Body of pancreas (tissue), 4 donors: ENCODE results near the gene RAB44.

ENCODE experiments used
- POLR2A ChIP-seq, 3 donors: fragments of 450-650 bp; IDR thresholded peaks; one replicate each; pipeline ENCODE4 v1.6.1; 2016; ENCODE audit warnings: antibody characterized with exemption in 3 of 3, mild to moderate bottlenecking in 2 of 3
- TF ChIP-seq, protein P1 (sequence below), 7 experiments: fragments of 450-650 bp in 4 of 7; fragments of 200-600 bp in 3 of 7; sonication (generic) in 3 of 7; IDR thresholded peaks; one replicate each; pipeline ENCODE4 v1.5.1; 2016 to 2019; ENCODE audit warnings: antibody characterized with exemption in 7 of 7

DNA sequence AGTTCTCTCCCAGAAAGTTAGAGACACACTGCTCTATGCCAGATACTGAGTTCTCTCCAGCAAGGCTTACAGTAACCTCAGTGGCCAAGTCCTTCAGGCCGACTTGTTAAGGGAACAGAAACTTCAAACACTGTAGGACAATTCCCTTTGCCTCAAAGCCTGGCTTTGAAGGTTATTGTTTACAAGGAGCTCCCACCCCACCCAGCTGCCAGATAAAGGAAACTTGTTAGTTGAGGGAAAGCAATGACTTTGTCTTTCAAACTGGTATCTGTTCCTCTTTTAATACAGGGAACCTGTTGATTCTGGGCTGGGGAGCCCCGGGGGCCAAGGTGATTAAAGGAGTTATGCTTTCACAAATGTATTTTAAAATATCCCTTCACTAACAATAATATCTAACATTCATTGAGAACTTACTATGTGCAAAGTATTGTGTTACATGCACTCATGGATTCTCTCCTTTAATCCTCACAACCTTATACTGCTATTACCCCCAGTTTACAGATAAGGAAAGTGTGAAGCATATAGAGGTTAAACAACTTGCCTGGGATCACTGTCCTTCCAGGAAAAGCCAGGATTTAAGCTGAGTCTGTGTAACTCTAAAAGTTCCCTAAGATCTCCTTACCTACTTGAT lies 46.7 kb upstream of the RAB44 start:
- TF ChIP-seq POLR2A (IDR thresholded peaks at IDR 0.05) = no peak
- TF ChIP-seq, protein P1, sequence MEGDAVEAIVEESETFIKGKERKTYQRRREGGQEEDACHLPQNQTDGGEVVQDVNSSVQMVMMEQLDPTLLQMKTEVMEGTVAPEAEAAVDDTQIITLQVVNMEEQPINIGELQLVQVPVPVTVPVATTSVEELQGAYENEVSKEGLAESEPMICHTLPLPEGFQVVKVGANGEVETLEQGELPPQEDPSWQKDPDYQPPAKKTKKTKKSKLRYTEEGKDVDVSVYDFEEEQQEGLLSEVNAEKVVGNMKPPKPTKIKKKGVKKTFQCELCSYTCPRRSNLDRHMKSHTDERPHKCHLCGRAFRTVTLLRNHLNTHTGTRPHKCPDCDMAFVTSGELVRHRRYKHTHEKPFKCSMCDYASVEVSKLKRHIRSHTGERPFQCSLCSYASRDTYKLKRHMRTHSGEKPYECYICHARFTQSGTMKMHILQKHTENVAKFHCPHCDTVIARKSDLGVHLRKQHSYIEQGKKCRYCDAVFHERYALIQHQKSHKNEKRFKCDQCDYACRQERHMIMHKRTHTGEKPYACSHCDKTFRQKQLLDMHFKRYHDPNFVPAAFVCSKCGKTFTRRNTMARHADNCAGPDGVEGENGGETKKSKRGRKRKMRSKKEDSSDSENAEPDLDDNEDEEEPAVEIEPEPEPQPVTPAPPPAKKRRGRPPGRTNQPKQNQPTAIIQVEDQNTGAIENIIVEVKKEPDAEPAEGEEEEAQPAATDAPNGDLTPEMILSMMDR (IDR thresholded peaks at IDR 0.05) = no peak
